MG63 (cell line): Measurements from ENCODE around the gene TCFL5. TPM values are rescaled to one million over a fixed set of nuclear protein-coding genes. Genes with fewer than 3 reads are reported as not detected.

Experiments used
- DNase-seq: peaks from one replicate; pipeline ENCODE4 v3.0.0-alpha.2; 2020
- H3K27me3 ChIP-seq: fragments of 250-450 bp; sonication (Bioruptor Pico); 2 replicates; pipeline ENCODE4 v1.5.1; 2020; ENCODE audit warnings: mild to moderate bottlenecking, moderate library complexity
- H3K36me3 ChIP-seq: fragments of 250-450 bp; sonication (Bioruptor Pico); 2 replicates; pipeline ENCODE4 v1.5.1; 2020; ENCODE audit warnings: mild to moderate bottlenecking, moderate library complexity
- H3K4me3 ChIP-seq: fragments of 250-450 bp; sonication (Bioruptor Pico); 2 replicates; pipeline ENCODE4 v1.5.1; 2020; ENCODE audit warnings: mild to moderate bottlenecking, moderate library complexity
- H3K9me3 ChIP-seq: fragments of 250-450 bp; sonication (Bioruptor Pico); 2 replicates; pipeline ENCODE4 v1.5.1; 2020; ENCODE audit warnings: mild to moderate bottlenecking, moderate library complexity
- total RNA-seq: library from RNA; depleted of rRNA; stranded (reverse); fragments of >200 nt; shearing (Covaris generic); gene quantifications from 2 replicates; pipeline ENCODE4 v1.2.3, GENCODE V29; 2014; ENCODE audit warnings: low replicate concordance

Gene TCFL5
- total RNA-seq, 1 experiment from 2014 or later: 25.4 TPM

DNA sequence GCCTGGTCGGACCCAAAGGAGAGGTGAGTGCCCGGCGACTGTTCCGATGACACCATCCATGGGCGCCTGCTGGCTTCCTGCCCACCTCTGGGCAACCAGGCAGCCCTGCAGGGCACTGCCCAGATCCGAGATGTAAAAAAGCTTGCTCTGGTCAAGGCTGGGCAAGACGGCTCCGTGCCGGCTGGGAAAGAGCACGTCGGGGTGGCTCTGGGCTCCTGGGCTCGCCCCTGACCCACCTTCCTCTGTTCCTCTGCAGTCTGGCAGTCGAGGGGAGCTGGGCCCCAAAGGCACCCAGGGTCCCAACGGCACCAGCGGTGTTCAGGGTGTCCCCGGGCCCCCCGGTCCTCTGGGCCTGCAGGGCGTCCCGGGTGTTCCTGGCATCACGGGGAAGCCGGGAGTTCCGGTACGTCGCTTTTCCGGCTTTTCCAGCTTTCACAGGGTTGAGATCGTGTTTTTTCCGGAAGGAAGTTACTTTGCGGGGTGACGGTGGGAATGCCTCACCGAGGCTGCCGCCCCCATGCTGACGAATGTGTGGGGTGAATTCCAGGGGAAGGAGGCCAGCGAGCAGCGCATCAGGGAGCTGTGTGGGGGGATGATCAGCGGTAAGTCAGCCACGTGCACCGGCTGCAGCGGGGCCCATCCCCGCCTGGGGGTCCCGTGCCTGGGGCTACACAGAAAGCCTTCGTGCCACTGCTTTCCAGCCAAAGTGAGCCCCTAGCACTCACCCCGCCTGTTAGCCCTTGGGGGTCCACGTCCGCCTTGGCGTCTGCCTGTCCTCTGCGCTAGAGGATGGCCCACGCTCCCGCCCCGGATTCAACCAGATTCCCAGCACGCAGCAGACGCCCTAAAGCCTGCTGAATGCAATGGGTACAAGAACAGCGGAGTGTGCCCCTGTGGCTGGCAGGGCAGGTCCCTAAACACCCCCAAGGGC, 25.4 kb downstream of the TCFL5 start:
- Histone ChIP-seq H3K9me3 (no peaks in the 10 kb centered on the region), H3K27me3 (no peaks in the 10 kb centered on the region), H3K4me3 (no peak overlapping the region), H3K36me3 (no peaks in the 10 kb centered on the region; the same call in 1 of the 2 replicates)
- DNase-seq: no peak

DNA sequence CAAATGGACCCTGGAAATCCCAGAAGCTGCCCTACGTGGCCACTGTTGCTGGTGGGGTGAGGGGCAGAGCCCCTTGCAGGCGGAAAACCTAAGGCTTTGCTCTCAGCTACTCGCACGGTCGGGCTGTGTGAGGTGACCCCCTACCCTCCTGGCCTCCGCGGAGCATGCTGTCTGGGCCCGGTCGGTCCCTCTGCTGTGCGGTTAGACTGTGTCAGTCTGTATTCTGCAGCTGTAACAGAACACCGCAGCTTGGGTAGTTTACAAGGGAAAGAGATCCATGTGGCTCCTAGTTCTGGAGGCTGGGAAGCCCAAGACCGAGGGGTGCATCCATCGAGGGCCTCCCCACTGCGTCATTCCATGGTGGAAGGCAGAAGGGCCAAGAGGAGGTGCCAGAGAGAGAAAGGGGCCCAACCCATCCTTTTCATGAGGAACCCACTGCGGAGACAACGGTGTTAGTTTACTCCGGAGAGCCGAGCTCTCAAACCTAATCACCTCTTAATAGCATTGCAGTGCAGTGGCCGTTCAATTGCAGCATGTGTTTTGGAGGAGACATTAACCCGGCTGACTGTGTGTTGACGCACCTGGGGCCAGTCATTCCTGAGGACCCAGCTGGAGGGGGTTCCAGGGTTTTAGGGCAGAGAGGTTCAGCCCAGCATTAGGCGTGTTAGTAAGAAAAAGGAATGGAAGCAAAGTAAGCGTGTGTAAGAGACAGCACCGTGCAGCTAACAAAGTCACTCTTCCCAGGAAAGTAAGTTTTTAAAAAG, 26.5 kb downstream of the TCFL5 start:
- Histone ChIP-seq H3K9me3 (no peaks in the 10 kb centered on the region), H3K27me3 (no peaks in the 10 kb centered on the region), H3K4me3 (no peak overlapping the region), H3K36me3 (no peaks in the 10 kb centered on the region)
- no peak for DNase-seq

DNA sequence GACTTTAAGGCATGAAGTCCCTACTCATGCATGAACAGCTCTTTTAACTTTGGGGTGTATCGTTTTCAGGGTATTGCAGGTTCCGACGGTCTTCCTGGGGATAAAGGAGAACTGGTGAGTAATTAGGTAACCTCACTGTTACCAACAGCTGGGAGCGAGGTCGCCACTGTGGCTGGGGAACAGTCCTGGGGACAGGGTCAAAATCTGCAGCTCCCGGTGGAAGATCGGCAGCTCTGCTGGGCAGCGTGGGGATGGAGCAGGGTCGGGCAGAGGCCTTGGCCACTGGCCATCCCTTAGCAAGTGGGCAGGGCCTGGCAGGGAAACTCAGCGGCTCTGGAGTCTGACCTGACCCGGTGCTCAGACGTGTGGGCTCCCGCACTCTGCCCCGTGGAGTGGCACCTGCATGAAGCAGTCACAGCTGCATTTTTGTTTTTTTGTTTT, 28.7 kb downstream of the TCFL5 start:
- Histone ChIP-seq H3K36me3 (no peaks in the 10 kb centered on the region), H3K4me3 (no peak overlapping the region), H3K9me3 (no peaks in the 10 kb centered on the region), H3K27me3 (no peaks in the 10 kb centered on the region)
- DNase-seq: no peak

DNA sequence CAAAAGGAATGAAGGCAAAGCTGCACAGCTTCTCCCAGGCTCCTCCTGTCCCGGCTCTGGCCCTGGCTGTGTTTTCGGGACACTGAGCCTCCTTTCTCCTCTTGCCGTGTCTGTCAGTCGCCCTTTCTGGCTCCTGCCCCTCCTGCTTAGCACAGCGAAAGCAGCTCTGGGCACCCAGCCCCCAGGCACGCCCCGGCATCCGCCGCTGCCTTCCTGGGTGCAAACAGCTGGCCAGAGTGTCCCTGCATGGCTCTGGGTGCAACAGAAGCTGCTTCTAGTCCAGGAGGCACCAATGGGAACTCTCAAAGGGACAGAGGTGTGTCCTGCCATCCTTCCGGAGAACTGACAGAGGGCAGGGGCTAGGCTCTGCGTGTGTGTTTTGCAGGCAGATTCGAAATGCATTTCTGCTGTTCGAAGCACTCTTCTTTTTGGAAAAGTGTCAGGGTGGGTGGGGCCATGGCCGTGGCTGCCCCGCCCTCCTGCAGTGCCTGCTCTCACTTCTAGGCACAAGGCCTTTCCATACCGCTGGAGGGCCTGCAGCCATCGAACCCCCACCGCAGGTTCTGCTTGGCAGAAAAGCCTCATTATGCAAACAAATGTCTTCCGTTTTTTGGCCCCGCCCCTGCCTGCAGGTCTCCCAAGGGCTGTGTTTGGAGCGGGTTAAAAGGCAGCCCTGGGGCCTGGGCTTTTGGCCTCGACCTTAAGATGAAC, 29.3 kb downstream of the TCFL5 start:
- H3K4me3 ChIP-seq: no peak overlapping the region
- H3K36me3 ChIP-seq: no peaks in the 10 kb centered on the region
- no peaks in the 10 kb centered on the region for H3K9me3 ChIP-seq
- DNase-seq: no peak
- H3K27me3 ChIP-seq: no peaks in the 10 kb centered on the region

DNA sequence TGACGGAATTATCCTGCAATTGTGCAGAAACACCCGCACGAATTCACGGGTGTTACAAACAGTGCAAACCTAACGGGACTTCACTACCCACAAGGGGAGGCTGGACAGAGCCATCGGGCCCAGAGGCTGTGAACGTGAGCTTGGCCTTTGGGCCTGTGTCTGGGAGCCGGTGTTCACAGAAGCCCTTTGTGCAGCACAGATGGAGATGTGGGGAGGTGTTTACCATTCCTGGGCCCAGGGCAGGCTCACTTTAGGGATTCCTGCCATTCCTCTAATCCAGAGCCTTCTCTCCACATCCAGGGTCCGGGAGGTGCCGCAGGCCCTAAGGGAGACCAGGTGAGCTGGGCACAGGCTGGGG, 29.8 kb downstream of the TCFL5 start:
- Histone ChIP-seq H3K27me3 (no peaks in the 10 kb centered on the region), H3K36me3 (no peaks in the 10 kb centered on the region), H3K4me3 (no peak overlapping the region), H3K9me3 (no peaks in the 10 kb centered on the region)
- no peak for DNase-seq

DNA sequence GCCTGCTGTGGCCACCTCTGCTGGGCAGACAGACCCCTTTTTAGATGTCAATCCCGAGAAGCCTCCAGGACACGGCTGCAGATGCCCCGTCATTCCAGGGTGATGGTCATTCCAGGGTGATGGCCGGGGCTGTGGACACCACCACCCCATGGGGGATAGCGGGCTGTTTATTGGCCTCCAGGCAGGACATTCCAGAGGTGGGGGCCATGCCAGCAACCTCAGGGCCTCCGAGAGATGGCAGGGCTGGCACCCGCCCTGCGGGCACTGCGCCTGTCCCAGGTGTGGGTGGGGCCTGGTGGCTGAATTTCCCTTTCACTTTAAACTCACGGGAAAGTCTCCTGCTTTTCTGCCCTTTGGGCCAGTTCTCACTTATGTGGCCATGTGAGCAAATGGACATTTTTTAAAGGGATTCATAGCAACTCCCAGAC, 30.2 kb downstream of the TCFL5 start:
- no peak overlapping the region for H3K4me3 ChIP-seq
- no peak for DNase-seq
- H3K9me3 ChIP-seq: no peaks in the 10 kb centered on the region
- no peaks in the 10 kb centered on the region for H3K36me3 ChIP-seq
- H3K27me3 ChIP-seq: no peaks in the 10 kb centered on the region

DNA sequence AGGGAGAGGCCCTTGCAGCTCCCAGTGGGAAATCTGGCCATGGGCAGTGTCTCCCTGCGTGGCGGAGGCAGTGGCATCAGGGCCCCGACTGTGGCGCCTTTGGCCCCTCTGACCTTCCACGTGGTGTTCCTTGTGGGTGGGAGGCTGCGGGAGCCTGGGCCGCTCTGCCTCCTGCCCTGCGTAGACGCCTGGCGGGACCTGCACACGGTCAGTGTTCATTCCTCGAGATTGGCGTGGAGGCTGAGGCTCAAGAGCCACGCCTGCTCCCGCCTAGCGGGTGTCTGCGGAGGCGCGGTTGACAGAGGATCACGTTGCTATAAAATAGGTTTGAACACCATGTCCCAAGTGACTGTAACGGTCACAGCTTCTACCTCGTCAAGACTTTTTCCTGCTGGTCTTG, 30.8 kb downstream of the TCFL5 start:
- DNase-seq: no peak
- Histone ChIP-seq H3K27me3 (no peaks in the 10 kb centered on the region), H3K9me3 (no peaks in the 10 kb centered on the region), H3K36me3 (no peaks in the 10 kb centered on the region), H3K4me3 (no peak overlapping the region)

DNA sequence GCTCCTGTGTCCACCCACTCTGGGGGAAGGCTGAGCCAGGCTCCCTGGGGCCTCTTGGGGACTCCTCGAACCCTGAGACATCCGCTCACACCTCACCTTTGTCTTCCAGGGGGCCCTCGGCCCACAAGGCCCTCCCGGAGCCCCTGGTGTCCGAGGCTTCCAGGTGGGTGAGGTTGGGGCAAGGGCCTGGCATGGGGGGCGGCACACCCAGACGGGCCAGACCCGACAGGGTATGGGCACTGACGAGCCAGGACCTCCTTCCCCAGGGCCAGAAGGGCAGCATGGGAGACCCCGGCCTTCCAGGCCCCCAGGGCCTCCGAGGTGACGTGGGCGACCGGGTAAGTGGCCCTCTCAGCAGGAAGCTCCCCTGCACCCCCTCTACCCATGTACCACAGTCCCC, 31.4 kb downstream of the TCFL5 start:
- Histone ChIP-seq H3K27me3 (no peaks in the 10 kb centered on the region), H3K36me3 (no peaks in the 10 kb centered on the region), H3K9me3 (no peaks in the 10 kb centered on the region), H3K4me3 (no peak overlapping the region)
- no peak for DNase-seq

DNA sequence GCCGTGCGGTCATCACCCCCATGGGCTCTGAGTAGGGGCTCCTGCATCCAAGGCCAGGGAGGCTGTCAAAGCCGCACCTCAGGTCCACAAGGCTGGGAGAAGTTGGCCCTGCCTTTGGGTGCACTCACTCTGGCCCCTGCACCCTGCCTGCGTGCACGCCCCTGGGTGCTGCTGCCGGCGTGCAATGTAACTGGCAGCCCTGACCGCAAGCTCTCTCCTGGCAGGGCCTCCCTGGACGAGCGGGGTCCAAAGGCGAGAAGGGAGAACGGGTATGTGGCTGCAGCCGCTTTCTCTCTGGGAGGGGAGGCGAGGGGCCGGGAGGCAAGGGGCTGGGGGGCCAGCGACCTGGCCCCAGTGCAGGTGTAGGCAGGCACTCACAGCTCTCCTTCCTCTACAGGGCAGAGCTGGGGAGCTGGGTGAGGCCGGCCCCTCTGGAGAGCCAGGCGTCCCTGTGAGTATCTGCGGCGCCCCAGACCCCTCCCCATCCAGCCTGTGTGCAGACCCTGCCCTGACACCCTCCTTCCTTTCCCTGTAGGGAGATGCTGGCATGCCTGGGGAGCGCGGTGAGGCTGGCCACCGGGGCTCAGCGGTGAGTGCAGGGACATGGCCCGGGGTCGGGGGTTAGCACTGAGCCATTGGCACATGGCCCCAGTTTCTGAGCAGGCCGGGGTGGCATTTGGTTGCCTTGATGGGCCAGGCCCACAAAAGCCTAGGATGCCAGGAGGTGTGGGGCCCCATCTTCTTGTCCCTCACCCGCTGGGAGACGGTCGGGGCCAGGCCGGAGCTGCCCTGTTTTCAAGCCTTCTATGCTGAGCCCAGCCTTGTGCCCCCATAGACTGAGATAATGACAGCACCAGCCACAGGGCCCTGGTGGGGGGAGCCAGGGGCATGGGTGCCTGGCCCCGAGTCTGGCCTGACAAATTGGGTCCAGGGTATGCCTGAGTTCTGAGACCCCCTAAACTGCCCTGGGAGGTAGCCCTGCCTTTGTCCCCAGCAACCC, 32.1 kb downstream of the TCFL5 start:
- no peaks in the 10 kb centered on the region for H3K27me3 ChIP-seq
- no peaks in the 10 kb centered on the region for H3K9me3 ChIP-seq
- H3K4me3 ChIP-seq: no peak overlapping the region
- H3K36me3 ChIP-seq: no peaks in the 10 kb centered on the region
- no peak for DNase-seq

DNA sequence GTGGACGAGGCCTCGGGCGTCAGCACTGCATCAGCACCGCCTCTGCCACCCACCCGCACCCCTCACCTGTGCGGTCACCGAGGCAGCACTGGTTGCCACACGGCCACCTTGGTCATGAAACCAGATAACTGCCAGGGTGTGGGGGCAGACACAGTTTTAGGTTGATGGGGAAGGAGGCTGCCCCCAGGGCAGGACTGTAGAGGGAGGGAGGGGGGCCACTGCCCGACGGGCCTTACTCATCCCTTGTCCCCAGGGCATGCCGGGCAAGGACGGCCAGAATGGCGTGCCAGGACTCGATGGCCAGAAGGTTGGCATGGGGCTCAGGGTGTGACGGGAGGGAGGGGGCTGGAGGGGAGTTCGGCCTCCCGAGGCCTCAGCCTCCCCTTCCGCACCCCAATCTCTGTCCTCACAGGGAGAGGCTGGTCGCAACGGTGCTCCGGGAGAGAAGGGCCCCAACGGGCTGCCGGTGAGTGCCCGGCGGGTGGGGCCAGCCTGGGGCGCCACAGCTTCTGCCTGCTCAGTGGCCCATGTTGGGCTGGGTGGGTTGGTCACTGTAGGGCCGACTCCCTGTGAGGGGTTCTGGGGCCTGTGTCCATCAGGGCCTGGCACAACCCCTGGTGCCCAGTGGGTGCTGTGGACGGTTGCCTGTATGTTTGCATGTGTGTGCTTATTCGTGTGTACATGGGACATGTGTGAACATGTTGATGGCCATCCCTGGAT, 33.0 kb downstream of the TCFL5 start:
- Histone ChIP-seq H3K4me3 (no peak overlapping the region), H3K27me3 (no peaks in the 10 kb centered on the region), H3K36me3 (no peaks in the 10 kb centered on the region), H3K9me3 (no peaks in the 10 kb centered on the region)
- DNase-seq: no peak

DNA sequence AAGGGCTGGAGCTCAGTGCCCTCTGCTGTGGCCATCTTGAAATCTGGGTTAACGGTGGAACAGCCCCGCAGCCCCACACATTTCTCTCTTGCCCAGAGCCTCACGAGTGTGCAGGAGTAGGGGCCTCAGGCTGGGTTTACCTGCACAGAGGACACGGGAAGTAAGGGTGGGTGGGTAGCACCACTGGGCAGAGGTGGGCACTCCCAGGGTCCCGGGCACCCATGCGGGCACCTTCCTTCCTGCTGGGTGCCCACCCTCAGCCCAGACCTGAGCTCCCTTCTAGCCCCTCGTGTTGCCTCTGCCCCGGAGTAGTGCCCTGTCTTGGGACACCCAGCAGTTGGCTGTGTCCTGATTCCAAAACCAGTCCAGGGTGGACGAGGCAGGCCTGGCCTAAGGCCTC, 33.6 kb downstream of the TCFL5 start:
- DNase-seq: no peak
- Histone ChIP-seq H3K9me3 (no peaks in the 10 kb centered on the region), H3K27me3 (no peaks in the 10 kb centered on the region), H3K4me3 (no peak overlapping the region), H3K36me3 (no peaks in the 10 kb centered on the region)

DNA sequence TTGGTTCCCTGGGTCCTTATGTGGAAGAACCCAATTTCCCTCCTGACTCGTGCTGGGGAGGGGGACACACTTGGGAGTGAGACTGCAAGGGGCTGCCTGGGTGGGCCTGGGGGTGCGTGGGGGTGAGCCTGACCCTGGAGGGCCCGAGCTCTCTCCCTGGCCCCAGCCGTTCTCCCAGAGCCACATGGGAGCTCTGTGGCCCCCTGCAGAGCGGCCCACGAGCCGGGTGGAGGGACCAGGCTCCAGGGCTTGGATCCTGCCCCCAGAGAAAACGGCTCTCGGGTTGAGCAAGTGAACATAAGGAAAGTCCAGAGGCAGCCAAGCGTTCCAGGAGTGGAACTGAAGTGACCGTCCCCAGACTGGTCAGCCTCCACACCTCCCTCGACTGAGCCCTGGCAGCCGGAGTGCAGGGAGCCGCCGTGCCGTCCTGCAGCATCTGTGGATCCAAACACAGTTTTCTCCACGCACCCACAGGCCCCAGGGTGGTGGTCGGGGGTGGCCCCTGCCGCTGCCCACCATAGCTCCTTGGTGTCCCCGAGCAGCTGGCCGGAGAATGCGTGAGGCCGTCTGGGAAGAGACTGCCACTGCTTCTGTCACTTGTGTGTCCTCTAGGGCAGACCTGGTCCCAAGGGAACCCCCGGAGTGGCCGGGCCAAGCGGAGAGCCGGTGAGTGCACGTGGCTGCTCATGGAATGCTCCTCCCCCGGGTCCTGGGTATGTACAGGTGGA, 34.1 kb downstream of the TCFL5 start:
- no peaks in the 10 kb centered on the region for H3K27me3 ChIP-seq
- H3K9me3 ChIP-seq: no peaks in the 10 kb centered on the region
- no peak for DNase-seq
- no peak overlapping the region for H3K4me3 ChIP-seq
- H3K36me3 ChIP-seq: no peaks in the 10 kb centered on the region

DNA sequence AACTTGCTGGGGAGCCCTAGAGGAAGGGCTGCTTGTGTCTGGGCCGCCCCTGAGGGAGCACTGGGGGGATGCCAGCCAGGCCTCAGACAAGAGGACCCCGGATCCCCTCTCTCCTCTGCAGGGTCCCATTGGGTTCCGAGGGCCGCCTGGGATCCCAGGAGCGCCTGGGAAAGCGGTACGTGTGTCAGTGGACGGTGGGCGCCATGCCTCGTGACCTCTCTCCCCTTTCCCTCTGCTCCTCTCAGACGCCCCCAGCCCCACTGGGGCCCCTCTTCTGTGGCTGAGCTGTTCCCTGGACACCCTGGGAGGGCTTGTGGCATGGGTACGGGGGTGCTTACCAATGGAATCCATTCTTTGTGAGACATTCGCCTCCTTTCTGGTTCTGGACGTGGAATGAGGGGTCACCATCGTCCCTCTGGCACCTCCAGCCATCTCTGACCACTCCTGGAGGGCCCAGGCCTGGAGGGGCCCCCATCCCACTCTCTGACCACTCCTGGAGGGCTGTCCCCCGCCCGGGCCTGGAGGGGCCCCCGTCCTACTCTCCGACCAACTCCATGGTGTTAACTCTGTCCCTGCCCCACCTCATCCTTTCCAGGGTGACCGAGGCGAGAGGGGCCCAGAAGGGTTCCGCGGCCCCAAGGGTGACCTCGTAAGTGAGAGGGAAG, 34.8 kb downstream of the TCFL5 start:
- Histone ChIP-seq H3K4me3 (no peak overlapping the region), H3K27me3 (no peaks in the 10 kb centered on the region), H3K9me3 (no peaks in the 10 kb centered on the region), H3K36me3 (no peaks in the 10 kb centered on the region)
- DNase-seq: no peak

DNA sequence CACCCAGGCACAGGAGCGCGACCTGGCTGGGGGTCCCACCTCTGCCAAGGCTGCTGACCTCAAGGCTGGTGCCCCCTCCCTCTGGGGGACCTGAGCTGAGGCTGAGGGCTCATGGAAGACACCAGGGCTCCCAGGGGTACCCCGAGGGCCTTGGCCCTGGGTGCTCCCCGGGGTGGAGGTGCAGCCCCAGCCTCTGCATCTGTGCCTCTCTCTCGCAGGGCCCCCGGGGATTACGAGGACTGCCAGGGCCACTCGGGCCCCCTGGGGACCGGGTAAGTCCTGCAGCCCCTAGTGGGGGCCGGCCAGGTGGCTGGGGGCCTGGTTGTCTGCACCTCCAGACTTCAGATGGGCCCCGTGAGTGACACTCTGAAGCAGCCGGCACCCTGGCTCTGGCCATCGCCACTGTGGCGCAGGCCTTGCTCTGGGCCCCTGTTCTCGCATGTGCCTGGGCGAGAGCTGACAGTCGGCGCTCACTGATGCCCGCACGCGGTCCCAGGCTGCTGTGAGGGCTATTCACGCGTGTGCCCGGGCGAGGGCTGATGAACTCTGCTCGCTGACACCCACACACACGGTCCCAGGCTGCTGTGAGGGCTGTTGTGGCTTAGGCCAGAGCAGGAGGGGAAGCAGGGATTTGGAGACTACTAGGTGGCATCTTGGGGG, 35.5 kb downstream of the TCFL5 start:
- Histone ChIP-seq H3K27me3 (no peaks in the 10 kb centered on the region), H3K4me3 (no peak overlapping the region), H3K36me3 (no peaks in the 10 kb centered on the region), H3K9me3 (no peaks in the 10 kb centered on the region)
- DNase-seq: no peak
